HEK293 (cell line): ENCODE data around the gene SLC23A3.

ENCODE experiments used
- CTCF ChIP-seq: fragments of 450-650 bp; formaldehyde crosslinking; IDR thresholded peaks from 2 replicates; pipeline ENCODE4 v1.5.1; 2016; ENCODE audit warnings: missing biosample characterization, missing genetic modification characterization
- EGR2 ChIP-seq: fragments of 450-650 bp; formaldehyde crosslinking; IDR thresholded peaks from 2 replicates; pipeline ENCODE4 v1.5.1; 2016; ENCODE audit warnings: low read depth, missing biosample characterization, missing genetic modification characterization
- ZNF140 ChIP-seq: fragments of 450-650 bp; formaldehyde crosslinking; IDR thresholded peaks from 2 replicates; pipeline ENCODE4 v1.5.1; 2016; ENCODE audit warnings: missing biosample characterization, missing genetic modification characterization
- ZNF274 ChIP-seq, 2 experiments: fragments of 200-500 bp in 1 of 2; fragments of 450-650 bp in 1 of 2; sonication (Bioruptor generic) in 1 of 2; formaldehyde crosslinking in 1 of 2; IDR thresholded peaks; 2 replicates each; pipeline versions ENCODE4 v1.5.1 to v1.6.1; 2014 to 2016; ENCODE audit warnings: borderline replicate concordance in 1 of 2, inconsistent platforms in 1 of 2, low read length in 1 of 2, missing biosample characterization in 1 of 2, missing genetic modification characterization in 1 of 2
- ZNF335 ChIP-seq: fragments of 450-650 bp; formaldehyde crosslinking; conservative IDR thresholded peaks from 2 replicates; pipeline ENCODE4 v1.5.1; 2016; ENCODE audit warnings: missing biosample characterization, missing genetic modification characterization
- ZNF623 ChIP-seq: fragments of 450-650 bp; formaldehyde crosslinking; IDR thresholded peaks from 2 replicates; pipeline ENCODE4 v1.5.1; 2016; ENCODE audit warnings: missing biosample characterization, missing genetic modification characterization

- TF ChIP-seq CTCF (tag by site-specific recombination) (peak; percentile 96), EGR2 (tag by site-specific recombination) (peak; percentile 34; the same call in 1 of the 2 replicates), ZNF335 (tag by site-specific recombination) (peak; percentile 95), ZNF140 (no peak), ZNF623 (tag by site-specific recombination) (no peak), ZNF274 (IDR thresholded peaks at IDR 0.05; ENCODE audit: low read length) (no peak), ZNF274 (tag by site-specific recombination; IDR thresholded peaks at IDR 0.05; ENCODE audit: borderline replicate concordance) (no peak)
Measured at GRCh38 chr2:219160186-219161017, 9.4 kb downstream of the SLC23A3 start, which contains the start of gene NHEJ1.
